IPS-11a (cell line): ENCODE data around the gene DSCAM.

Experiments used
- H3K4me3 ChIP-seq: one replicate; pipeline ENCODE4 v1.5.1; 2013; ENCODE audit warnings: low read depth, low read length, control low read depth

The DSCAM gene

DNA sequence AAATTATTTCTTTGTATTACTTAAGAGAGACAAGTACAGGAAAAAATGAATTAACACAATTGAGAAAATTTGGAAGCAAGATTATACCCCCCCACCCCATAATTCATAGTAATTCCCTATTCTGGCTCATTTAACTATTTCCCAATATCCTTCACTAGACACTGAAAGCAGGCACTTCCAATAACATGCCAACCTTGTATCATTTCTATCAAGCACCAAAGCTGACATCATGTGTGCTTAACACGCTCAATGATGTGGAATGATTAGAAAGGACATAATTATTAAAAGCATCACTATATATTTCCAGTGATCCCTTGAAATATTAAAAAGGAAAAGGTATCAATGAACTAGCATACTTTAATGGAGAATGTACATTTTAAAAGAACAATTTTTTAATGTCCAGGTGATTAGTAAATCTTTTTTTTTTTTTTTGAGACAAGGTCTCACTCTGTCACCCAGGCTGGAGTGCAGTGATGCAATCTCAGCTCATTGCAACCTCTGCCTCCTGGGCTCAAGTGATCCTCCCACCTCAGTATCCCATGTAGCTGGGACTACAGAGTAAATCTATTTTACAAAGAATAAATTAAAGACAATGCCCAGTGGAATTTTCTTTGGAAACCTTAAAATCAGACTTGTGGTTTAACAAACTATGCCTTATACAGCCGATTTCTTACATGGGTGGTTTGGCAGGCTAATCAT lies 443.9 kb downstream of the DSCAM start:
- H3K4me3 ChIP-seq: no peak overlapping the region

DNA sequence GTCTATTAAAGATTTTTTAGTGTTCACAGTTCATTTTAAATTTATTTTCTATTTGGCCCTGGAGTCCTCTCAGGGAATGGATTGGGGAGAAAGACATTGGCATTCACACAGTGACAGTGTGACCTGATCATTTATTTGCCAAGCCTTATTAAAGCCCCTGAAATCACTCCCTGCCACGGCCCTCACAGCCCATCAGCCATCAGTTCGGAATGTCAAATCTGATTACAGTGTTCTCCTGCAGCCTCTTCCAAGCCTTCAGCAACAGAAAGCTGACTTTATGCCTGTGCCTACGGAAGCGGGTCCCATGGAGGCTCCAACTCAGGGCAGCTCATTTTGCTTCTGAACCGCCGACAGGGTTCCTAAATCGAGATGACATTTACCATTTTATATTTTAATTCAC lies 451.2 kb downstream of the DSCAM start:
- no peak overlapping the region for H3K4me3 ChIP-seq

DNA sequence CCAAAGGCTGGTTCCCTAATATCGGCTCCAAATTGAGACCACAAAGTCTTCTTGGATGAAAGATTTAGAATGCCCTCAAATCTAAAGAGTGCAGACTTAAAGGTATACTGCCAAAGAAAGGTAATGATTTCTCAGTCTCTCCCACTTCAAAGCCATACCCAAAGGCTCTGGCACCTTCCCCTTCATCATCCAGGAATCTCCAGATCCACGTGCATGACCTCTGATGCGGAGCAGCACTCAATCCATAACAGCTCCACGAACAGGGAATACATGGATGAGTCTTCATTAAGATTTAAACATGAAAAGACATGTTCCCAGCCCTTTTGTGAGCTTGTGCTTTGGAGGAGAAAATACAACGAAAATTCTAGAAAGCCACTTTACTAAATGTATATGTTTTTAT lies 453.9 kb downstream of the DSCAM start:
- no peak overlapping the region for H3K4me3 ChIP-seq

DNA sequence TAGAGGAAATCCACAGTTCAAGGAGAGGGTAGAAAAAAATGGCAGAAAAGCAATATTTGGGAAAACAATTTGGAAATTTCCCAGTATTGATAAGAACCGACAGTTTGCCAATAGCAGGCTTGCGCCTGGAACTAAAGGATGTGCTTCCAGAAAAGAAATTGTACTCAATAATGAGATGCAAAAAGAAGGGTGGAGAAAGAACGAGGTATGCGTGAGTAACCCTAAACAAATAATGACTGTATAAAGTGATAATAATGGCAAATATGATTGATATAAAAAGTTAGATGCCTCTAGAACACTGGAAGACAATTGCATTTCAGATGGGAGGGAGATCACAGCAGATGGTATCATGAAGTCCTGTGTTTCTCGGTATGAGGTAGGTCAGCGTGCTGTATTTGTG lies 458.9 kb downstream of the DSCAM start:
- no peak overlapping the region for H3K4me3 ChIP-seq

DNA sequence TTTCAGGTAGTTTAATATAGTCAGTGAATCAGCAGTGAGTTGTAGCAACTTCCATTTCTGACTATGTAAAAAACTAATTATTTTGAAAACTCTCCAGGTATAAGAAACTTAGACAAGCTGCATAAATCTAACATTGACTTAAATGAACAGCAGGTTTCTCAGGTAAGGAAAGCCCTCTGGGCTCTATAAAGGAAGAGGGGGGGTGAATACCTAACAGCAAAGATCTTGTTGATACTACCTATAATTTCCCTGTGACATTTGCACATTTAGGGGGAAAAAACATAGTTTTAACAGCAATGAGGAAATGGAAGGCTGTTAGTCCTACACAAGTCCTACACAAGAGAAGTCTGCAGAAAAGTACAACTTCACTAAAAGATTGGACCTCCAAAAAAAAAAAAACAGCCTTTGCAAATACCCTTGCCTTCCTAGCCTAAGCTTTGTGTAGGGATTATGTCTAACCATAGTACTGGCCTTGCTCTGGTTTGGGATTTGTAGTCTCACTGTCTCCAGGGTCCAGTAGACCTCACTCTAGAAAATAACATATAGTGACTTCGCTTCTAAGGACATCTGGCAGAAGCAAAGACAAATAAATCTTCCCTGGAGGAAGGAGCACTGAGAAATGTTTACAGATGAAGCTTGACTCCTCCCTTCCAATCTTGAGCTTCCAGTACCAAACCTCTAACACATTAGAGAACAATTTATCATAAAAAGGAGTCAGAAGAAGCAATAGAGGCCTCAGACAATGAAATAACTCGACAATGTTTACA lies 459.8 kb downstream of the DSCAM start:
- no peak overlapping the region for H3K4me3 ChIP-seq

DNA sequence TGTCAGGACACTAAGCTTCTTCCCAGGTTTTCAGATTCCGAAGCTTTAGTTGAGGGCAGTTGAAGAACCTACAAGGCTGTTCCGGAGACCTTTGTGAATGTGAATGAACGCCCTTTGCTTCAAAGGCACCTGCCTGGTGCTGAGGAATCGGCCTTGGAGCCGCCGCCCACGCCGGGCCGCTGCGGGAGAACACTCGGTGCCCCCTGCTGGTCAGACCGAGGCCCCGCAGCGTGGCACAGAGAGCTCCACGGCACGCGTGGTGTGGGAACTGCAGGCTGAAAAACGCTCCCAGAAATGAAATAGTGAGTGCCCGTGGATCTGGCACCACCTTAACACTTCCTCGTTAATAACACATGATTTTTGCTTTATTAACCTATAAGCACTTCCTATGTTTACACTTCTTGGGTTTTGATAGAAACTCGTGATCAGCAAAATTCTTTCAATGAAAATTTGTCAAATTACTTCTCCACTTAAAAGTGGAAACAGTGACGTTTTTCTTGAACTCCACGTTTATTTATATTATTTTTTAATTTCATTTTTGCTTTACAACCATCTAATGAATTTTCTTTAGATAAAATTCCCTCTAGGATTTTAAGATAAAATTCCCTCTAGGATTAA lies 460.6 kb downstream of the DSCAM start:
- no peak overlapping the region for H3K4me3 ChIP-seq

DNA sequence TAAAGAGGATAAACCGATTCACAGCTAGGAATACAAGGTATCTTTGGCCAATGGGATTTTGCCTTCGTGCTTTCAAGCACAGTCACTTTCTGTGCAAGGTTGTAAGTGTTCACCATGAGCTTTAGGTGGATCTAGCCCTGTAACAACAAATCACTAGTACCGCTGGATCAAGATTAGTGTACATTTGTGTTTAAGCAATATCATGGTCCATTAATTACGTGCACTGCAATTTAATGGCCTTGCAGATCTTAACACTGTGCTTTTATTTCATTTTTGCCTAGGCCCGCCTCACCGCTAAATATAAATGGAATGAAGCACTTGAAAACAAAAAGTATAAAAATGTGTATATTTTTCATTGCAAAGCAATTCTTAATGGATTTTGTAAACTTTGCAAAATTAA lies 461.1 kb downstream of the DSCAM start:
- H3K4me3 ChIP-seq: no peak overlapping the region

DNA sequence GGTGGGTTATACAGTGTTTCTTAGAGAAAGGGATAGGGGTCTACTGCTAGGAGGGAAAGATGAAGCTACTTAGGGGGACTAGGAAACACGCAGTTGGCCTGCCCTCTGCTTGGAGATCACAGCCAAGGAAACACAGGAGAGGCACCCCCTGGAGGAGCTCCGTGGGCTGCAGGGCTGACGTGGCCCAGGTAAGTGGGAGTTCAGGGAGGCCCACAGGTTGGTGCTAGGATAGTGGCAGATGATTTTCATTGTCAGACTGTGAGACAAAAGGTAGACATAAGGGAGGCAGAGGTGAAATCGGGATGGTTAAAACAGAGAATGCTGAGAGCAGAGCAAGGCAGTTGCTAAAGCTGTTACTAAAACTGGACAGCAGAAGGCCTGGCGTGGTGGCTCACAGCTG lies 463.0 kb downstream of the DSCAM start:
- no peak overlapping the region for H3K4me3 ChIP-seq

DNA sequence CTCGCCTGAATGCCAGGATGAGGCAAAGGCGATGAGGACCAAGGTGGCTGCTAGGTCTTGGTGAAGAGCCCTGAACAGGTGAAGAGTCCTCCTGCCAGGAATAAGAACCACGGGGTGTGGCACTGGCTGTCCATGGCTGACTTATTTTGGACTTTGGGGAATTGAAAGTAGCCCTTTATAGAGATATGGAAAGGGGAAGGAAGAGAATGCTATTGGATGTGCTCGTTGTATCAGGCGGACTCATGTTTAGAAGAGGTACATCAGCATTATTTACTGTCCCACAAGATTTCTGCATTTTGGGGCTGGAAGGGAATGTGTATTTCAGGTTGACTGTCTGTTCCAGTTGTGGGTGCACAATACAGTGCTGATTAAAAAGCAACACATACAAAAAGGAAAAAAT lies 465.8 kb downstream of the DSCAM start:
- H3K4me3 ChIP-seq: no peak overlapping the region

DNA sequence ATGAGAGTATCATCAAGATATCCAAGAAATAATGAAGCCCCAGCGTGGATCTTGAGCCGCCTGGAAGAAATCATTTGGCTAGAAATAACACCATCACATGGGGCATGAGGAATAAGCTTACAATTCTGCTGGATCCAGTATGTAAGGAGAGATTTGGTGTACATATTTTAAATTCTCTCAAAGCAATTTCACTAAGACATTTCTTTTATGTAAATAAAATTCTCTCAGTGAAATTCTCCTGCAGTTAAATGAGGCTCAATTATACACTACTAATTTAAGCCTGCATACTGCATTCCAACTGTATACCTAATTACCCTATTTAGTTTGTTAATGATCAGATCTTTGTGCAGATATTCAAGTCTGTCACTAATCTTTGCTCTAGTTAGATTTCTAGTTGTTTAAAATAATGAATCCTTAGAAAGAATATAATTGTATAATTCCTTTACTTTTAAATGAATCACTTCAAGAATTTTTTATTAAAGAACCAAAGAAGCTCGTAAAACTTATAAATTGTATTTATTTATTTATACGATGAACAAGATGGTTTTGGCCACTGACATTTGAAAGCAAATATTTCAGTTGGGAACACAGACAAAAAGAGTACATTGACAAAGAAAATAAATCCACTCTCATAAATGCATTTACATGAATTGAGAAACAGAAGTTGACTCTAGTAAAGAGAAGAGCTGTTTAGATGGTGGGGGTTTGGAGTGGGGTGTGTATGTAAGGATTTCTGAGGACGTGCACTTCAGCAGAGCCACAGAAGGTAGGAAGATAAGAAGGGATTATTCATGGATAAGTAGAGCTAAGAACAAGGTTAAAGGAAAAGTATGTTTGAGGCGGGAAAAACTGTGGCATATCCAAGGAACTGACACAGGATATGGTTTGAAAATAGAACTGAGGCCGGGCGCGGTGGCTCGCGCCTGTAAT lies 466.8 kb downstream of the DSCAM start:
- no peak overlapping the region for H3K4me3 ChIP-seq

DNA sequence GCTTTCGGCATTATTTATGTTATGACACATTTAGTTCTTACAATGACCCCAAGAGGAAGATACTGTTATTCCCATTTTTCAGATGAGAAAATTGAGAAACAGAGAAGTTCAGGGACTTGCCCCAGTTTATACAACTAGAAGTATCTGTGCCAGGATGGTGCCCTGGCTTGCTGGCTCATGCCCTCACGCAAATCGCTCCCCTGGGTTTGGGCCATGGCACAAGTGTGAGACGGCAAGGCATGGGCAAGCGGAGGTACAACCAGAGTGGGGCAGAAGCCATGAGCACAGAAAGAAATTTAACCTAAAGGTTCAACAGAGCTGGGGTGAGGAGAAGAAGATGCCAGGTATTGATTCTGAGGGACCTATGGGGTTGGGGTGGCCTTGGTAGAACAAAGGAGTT lies 469.8 kb downstream of the DSCAM start:
- no peak overlapping the region for H3K4me3 ChIP-seq

DNA sequence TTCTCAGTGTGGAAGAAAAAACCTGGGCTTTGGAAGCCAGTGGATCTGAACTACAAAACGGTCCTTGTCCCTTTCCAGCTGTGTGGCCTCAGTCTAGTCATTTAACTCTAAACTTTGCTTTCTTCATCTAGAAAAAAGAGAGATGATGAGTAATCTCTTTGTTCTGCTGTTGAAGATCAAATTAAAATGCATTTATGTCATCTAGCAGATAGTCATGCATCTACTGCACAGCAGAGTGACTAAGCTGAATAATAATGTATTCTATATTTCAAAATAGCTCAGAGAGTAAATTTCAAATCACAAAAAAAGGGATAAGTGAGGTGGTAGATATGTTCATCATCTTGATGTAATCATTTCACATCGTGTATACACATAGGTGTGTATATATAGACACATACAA lies 473.2 kb downstream of the DSCAM start:
- no peak overlapping the region for H3K4me3 ChIP-seq

DNA sequence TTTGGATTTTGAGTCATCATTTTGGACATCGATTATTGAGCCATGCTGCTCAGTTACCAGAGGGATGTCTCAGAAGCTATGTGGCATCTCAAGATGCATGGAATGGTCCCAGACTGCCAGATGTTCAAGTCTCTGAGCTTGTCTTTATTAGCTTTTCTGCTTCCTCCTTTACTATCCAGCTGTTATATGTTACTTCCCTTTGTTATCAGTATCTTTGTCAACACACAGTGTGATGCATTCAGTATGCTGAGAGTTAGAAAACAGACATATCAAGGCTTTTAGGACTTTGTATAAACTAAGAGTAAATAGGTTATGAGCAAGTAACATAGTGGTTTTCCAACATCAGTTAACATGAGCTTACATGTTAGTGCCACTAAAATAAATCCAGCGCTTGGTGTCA lies 474.5 kb downstream of the DSCAM start:
- no peak overlapping the region for H3K4me3 ChIP-seq

DNA sequence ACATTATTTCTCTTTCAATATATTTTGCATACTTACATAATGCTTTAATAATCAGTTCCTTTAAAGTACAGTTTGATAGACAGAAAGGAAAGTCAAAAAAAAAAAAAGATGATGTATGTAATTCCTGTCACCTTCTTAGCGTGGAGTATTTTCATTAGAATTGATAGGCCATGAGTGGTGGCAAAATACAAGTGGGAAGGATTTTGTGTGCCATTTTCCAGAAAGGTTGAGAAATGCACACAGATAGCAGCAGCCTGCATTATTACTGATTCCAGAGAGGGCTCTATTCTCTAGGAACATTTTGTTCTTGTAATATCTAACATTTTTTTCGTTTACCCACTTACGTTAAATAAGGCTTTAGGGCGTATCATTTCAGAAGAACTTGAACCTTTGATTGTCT lies 475.6 kb downstream of the DSCAM start:
- no peak overlapping the region for H3K4me3 ChIP-seq

DNA sequence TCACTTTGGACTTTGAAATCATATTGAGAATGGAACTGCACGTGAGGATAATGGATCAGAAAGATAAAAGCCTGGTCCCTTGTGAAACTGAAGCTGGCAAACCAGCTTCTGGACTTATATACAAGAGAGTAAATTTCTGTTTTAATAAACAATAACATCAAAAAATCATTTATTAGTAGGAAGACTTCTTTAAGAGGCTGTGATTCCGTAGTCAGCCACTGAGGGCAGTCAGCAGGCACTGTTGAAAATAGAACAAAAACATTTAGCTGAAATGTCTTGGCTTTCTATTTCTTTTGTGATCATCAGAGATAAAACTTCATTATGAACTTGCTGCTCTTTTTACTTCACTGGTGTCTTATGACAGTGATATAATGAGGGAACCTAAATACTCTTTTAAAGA lies 490.3 kb downstream of the DSCAM start:
- no peak overlapping the region for H3K4me3 ChIP-seq

DNA sequence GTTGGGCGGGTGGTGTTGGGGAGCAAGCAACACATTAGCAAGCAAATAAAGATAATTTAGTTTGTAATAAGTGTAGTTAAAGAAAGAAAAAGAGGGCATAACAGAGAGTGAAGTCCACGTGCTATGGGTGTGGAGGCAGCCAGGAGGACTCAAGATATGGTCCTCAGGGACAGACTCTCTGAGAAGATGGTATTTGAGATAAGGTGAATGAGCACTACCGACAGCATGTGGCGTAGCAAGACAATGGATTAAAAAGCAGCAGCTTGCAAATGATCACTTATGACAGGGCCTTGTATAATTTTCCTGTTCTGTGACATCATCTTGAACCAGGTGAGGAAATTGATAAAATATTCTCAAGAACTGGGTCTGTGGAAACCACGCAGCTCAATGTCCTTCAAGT lies 491.9 kb downstream of the DSCAM start:
- H3K4me3 ChIP-seq: no peak overlapping the region

DNA sequence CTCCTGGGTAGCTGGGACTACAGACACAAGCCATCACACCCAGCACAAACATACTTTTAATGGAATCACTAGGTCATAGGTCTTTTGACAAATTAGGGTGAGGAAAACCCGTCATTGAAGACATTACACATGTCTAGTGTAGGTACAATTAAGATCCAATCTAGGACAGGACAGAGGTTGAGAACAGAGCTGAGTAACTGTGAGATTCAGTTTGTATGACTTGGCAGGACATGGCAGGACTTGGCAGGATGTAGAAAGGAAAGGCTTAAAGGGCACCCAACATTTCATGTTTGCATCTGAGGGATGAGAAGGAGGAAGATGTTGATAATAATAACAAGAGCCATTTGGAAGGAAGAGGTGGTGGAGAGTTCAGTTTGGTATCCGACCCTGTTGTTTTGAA lies 496.0 kb downstream of the DSCAM start:
- H3K4me3 ChIP-seq: no peak overlapping the region

DNA sequence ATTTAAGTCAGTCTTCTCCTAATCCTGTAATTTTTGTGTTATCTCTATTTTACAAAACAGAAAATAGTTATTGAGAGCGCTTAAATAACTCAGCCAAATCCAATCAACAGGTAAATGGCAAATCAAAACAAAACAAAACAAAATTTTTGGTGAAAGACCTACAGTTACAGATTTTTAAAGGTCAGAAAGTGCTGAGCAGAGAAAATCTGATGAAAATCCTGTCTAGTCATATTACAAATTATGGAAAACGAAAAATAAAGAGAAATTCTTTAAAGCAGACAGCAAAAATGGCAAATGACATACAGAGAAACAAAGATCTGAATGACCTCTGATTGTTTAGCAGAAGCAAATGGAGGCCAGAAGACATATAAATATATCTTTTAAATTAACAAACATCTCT lies 497.4 kb downstream of the DSCAM start:
- no peak overlapping the region for H3K4me3 ChIP-seq

DNA sequence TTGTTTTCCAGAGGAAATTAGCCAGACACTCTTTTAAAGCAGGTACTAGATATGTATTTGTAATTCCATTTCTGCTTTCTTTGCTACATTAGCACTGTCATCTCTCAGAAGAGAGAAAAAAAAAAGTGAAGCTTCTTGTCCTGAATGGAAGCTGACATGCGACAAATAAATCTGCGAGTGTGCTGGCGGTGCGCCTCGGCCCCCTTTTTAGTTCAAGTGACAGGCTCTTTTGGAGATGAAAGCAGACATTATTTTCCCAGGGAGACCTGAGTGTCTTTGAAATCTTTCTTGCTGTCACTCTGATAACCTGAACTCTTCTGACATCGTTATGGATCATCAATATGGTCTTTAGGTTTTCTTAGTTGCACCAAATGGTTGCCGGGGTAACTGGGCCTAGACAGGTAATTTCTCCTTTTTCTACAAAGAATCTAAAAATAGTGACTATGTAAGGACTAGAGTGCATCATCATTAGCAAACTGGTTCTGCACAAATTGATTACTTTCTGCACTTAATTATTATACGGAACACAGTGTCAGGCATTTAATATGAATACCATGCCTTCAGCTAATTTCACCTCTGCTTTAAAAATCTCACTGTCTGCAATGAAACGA lies 501.1 kb downstream of the DSCAM start:
- H3K4me3 ChIP-seq: no peak overlapping the region

DNA sequence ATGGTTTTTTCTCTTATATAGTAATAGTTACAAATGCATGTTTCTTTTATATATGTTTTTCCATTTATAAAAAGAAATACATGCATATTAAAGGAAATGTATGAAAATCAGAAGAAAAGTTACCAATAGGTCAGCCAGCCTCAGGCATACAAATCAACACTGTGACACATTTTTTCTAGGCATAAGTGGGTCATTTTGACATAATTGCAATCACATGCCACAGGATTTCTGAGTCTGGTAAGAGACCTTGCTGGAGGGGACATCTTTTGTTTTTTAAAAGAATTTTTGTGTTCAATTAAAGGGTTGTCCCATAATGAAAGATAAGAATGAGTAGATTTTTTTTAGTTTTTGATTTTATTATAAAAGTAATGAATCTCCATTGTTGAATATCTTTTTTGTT lies 506.6 kb downstream of the DSCAM start:
- H3K4me3 ChIP-seq: no peak overlapping the region

DNA sequence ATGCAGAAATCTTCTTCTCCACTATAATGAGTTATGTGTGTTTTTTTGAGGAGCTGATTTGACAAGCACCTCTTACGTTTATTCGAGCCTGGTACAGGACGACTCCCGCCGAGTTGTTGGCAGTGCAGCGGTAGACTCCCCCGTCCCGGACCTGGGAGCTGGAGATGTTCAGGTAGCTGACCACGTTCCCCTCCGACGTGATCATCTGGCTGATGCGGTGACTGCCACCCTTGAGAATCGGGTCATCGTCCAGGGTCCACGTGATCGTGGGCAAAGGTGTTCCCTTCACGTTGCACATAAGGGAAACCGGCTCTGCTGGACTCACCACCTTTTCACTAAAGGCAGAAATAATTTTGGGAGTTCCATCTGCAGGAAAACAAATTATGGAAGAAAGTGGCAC lies 507.9 kb downstream of the DSCAM start:
- no peak overlapping the region for H3K4me3 ChIP-seq
